ENCODE measurements around the gene ETAA1.
A peak's percentile ranks its signal among the peaks of the same experiment; 100 is the strongest.

ETAA1 gene

DNA sequence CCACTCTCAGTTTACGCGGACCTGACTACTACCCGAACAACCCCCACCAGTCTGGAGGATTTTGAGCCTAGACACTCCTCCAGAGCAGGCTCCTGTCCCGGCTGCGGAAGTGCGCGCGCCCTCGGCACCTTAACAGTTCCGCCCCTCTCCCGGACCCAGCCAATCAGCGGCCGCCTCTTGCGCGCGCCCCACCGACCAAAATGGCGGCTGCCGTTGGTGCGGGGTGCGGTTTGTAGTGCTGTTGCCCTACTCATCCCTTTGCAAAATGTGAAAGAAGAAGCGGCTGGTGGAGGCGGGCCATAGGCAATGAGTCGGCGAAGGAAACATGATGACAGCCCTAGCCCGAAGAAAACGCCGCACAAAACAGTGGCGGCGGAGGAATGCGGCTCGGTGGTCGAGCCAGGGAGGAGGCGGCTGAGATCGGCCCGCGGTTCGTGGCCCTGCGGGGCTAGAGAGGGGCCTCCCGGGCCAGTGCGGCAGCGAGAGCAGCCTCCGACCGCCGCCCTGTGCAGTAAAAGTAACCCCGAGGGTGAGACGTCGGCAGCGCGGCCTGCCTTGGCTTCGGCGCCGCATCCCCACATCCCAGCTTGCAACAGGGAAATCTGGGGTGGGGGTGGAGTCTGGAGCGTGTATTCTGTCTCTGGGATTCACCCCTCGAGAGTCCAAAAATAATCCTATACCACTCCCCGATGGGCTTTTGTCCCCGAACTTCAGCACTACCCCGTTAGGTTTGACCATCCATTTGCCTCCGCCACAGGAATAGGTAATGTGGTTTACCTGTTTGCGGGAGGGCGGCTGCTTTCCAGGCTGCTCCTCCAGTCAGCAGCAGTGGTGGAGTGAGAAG, at the start of gene ETAA1:
Gene ETAA1 (plus strand): TSS at position 191 of the 844 bp plus-strand sequence. CDS start 116 bp downstream, at position 307.
- peak; percentile 91 for DNase-seq

GRCh38 chr2:67366832-67367412, 30.2 kb upstream of the ETAA1 start:
- no peak for DNase-seq

GRCh38 chr2:67374481-67374880, 22.7 kb upstream of the ETAA1 start:
- no peak for DNase-seq

DNA sequence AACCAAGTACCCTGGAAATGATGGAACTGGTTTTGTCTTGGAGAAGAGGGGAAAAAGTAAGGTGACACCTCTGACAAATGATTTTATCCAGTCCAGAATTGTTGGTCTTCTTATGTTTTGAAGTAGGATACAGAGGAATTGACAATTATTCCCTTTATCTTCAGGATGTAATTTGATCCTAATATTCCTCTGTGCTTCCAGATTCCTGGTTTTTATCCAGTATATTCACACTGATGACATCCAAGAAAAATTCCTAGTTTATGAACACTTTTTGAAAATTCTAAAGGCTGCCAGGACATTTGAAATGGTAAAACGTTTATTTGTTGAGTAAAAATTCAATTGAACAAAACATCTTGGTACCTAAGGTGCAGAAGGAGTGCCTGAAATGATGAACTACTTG, 22.2 kb upstream of the ETAA1 start:
- DNase-seq, result peak; percentile 16

- no peak for DNase-seq
Measured at GRCh38 chr2:67378555-67378954, 18.6 kb upstream of the ETAA1 start.

DNA sequence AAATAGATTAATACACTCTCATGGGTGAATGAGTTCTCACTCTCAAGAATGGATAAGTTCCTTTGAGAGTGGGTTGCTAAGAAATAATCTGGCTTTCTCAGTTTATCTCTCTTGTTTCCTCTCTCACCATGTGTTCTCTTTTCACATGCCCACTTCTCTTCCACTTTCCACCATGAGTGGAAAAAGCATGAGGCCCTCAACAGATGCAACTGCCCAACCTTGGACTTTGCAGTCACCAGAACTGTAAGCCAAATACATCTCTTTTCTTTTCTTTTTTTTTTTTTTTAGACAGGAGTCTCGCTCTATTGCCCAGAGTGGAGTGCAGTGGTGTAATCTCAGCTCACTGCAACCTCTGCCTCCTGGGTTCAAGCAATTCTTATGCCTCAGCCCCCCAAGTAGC, 18.1 kb upstream of the ETAA1 start:
- DNase-seq, result no peak

DNA sequence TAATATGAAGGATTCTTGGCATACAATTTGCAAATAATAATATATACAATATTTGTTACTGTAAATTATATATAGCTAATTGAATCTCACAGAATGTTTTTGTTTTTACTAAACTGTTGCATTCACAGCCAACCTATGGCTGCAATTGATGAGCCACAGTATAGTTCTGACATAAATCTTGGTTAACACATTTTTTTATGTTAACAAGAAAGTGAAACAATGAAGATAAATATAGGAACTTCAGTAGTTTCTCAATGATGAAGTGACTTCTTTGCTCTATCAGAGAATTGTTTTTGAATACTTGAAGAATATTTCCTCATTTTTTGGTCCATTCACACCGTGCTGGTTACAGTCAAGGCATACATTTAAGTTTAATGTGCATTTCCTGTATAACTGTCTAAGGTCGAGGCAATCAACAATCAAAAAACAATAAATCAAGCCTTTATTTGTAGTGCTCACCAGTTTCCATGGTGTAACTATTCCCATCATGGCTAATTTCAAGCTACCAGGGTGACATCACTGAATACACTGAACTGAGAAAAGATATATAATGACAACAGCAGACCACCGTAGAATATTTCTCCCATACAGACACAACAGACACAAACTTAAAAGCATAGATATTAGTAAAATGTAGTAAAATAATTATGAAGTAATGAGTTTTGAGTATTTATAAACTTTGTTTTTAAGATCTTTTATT, 12.9 kb upstream of the ETAA1 start:
- no peak for DNase-seq

DNA sequence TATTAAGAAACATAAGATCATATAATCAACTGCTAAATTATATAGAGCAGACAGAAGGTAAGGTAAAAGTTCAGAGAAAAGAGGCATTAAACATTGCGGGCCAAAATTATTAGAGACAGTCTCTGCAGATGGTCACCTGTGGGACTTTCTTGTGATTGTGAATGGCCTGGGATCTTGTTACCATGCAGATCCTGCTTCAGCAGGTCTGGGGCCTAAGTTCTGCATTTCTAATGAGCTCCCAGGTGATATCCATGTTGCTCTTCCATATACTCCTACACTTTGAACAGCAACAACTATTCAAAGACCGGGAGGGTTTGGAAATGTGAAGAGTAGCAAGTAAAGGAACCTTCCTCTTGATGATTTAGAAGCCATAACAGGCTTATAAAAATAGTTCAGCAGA, 8.5 kb upstream of the ETAA1 start:
- DNase-seq, result no peak

DNA sequence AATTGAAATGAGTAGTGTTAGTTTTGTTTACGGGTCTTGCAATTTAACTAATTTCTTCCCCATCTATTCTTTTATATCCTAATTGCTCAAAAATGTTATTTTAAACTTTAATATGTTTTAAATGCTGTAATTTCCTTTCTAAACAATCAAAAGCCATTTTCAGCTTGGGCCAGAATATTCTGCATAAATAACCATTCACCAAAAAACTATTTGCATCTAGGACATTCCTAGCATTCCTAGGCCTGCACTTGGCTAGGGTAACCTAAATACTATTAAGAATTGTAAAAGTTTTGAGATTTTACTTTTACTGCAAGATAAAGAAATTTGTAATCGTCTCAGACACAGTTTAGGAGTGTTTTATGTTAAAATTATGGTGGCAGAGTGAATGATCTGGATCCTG, 7.8 kb upstream of the ETAA1 start:
- DNase-seq, result peak; percentile 73

GRCh38 chr2:67389788-67390187, 7.3 kb upstream of the ETAA1 start:
- peak; percentile 5 for DNase-seq

- peak; percentile 26 for DNase-seq
Measured at GRCh38 chr2:67393237-67393636, 3.9 kb upstream of the ETAA1 start.

DNA sequence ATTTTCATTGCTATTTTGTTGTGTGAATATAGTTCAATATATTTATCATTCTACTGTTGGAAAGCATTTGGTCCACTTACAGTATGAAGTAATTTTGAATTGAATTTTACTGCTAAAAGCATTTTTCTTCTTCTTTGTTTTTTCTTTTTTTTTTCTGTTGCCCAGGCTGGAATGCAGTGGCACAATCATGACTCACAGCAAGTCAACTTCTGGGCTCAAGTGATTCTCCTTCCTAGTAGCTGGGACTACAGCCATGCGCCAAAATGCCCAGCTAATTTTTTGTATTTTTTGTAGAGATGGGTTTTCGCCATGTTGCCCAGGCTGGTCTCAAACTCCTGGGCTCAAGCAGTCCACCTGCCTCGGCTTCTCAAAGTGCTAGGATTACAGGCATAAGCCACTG, 2.4 kb upstream of the ETAA1 start:
- DNase-seq, result peak; percentile 38

GRCh38 chr2:67399144-67399543, 2.0 kb downstream of the ETAA1 start:
- DNase-seq, result no peak

DNA sequence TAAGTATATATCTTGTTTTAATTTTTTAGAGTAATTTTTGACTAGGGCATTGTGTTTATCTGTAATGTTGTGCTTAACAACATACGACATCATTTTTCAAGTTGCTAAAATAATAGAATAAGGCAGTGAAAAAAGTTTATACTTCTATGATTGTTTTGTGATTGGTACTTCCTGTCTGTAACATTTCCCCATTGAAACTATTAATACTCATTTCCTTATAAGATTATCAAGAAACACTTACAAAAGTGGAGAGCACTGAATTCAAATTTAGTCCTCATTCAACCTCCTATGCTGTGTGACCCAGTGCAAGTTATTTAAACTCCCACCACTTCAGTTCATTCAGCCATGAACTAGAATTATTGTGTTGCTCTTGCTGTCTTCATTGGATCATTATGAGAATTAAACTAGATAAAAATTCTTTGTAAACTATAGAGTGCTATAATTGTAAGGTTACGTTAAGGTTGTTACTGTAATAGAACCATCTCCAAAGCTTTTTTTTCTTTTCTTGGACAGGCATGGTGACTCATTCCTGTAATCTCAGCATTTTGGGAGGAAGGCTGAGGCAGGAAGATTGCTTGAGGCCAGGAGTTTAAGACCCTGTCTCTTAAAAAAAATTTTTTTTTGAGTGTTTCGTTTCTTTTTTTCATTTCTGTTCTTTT, 2.8 kb downstream of the ETAA1 start:
- DNase-seq, result peak; percentile 37

- peak; percentile 24 for DNase-seq
Measured at GRCh38 chr2:67400560-67401485, 3.7 kb downstream of the ETAA1 start.

GRCh38 chr2:67408346-67408745, 11.2 kb downstream of the ETAA1 start:
- no peak for DNase-seq

DNA sequence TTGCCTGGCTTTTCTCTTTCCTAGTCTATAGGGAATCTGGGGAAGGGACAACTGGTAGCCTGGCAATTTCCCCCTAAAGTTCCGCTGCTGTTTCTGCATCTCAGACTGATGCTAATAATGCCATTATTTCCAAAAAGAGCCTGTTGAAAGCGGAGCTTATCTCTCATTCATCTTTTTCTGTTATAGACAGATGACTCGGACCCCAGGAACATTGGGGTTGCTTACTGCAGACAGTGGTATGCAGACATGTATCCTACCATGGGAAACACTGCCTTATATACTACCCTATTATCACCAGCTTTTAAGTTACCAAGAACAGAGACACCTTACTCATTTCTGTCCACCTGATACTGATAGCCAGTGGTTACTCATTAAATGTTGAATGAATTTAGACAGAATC, 15.3 kb downstream of the ETAA1 start:
- DNase-seq, result peak; percentile 7

- no peak for DNase-seq
Measured at GRCh38 chr2:67414867-67415266, 17.7 kb downstream of the ETAA1 start.

DNA sequence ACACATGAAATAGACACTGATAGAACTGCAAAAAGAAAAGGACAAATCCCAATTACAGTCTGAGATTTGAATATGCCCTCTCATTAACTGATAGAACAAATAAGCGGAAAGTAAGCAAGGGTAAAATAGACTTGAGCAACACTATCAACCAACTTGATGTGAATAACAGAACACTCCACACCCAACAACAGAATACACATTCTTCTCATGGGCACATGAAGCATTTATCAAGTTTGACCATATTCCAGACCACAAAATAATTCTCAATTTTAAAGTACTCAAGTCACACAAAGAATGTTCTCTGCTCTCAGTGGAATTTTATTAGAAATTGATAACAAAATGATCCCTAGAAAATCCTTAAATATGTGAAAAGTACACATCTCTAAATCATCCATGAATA, 19.0 kb downstream of the ETAA1 start:
- DNase-seq, result no peak

DNA sequence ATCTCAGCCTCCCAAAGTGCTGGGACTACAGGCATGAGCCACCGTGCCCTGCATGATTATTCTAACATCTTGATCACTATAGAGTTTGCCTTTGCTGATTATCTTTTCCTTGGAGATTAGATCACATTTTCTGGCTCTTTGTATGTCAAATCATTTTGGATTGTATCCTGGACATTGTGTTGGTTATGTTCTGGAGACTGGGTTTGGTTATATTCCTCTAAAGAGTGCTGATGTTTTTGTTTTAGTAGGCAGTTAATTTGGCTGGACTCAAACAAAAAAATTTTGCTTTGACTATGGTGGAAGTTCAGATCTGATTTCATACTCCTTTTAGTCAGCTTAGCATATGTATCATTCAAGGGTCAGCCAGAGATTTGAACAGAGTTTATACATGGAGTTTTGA, 26.4 kb downstream of the ETAA1 start:
- no peak for DNase-seq

GRCh38 chr2:67436221-67436620, 39.1 kb downstream of the ETAA1 start:
- no peak for DNase-seq

- DNase-seq, result no peak
Measured at GRCh38 chr2:67437114-67437513, 40.0 kb downstream of the ETAA1 start.
